GM18505 (cell line): ENCODE results near the gene KCNQ2.
"Not testable (repeated sequence)": the region's sequence is repeated elsewhere in the genome, so short reads cannot be mapped to it uniquely, and the experiment has no call there.

Source experiments
- ATAC-seq: cut with Tn5 transposase; IDR thresholded peaks from one replicate; pipeline ENCODE4 v1.9.1; 2021; ENCODE audit not compliant: unreplicated experiment
- POLR2A ChIP-seq: IDR thresholded peaks from 4 replicates; pipeline ENCODE4 v1.6.1; 2011; ENCODE audit warnings: borderline replicate concordance; ENCODE audit not compliant: insufficient read depth, insufficient read length; ENCODE audit errors: extremely low read depth

Gene KCNQ2

DNA sequence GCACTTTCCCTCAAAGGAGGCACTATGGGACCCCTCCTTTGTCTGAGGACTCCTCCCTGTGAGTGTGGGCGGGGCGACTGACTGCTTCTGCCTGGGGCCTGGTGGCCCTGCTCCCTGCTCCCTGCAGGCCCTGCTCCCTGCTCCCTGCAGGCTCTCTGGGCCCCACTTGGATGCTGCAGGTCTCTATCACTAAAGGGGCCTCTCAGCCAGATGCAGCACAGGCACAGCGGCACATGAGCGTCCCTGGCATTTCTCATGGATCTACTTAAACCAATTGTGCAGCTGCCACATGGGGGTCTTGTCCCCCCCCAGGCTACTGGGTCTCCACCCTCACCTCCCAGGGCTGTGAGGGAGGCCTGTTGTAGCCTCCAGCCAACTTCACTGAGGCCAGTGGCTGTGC, 18.6 kb upstream of the KCNQ2 start:
- no peak for TF ChIP-seq POLR2A
- ATAC-seq, result no peak

DNA sequence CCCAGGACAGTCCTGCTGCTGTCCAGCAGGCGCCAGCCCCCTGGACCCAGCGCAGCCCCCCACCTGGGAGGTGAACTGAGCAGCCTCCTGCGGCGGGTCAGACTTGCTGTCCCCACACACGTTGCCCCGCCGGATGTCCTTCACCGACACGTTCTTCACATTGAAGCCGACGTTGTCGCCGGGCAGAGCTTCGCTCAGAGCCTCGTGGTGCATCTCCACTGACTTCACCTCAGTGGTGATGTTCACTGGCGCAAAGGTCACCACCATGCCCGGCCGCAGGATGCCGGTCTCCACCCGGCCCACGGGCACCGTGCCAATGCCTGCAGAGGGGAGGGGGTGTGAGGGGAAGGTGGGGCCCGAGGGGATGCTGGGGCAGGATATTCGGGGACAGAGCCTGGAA, 18.0 kb upstream of the KCNQ2 start:
- no peak for TF ChIP-seq POLR2A

GRCh38 chr20:63488315-63489251, 16.1 kb upstream of the KCNQ2 start:
- TF ChIP-seq POLR2A, result no peak
- ATAC-seq, result no peak

More for the DNA sequence above, 18.0 kb upstream of the KCNQ2 start:
- no peak for ATAC-seq

- ATAC-seq, result no peak
- no peak for TF ChIP-seq POLR2A
Measured at GRCh38 chr20:63487781-63488241, 15.4 kb upstream of the KCNQ2 start.

DNA sequence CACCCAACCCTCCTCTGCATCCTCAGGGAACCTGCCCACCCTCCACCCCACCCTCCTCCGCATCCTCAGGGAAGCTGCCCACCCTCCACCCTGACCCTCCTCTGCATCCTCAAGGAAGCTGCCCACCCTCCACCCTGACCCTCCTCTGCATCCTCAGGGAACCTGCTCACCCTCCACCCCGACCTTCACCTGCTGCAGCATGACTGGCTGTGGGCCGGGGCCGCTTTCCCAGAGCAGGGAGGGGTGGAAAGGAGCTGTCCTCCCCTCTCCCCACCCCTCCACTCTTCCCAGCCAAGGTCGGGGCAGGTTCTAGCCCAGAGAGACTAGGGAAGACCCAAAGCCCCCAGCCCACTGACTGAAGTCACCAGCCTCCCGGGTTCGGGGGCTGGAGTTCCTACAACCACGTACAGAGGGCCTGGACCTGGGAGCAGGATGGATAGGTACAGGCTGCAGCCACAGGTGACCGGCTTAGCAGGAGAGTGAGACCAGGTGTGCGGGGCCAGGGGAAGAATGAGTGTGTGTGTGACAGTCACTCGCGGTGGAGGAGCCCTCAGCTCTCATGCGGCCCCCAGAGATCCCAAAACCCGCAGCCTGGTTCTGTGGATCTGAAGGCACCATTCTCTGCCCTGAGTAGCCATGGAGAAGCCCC, 14.8 kb upstream of the KCNQ2 start:
- no peak for TF ChIP-seq POLR2A
- ATAC-seq, result no peak

DNA sequence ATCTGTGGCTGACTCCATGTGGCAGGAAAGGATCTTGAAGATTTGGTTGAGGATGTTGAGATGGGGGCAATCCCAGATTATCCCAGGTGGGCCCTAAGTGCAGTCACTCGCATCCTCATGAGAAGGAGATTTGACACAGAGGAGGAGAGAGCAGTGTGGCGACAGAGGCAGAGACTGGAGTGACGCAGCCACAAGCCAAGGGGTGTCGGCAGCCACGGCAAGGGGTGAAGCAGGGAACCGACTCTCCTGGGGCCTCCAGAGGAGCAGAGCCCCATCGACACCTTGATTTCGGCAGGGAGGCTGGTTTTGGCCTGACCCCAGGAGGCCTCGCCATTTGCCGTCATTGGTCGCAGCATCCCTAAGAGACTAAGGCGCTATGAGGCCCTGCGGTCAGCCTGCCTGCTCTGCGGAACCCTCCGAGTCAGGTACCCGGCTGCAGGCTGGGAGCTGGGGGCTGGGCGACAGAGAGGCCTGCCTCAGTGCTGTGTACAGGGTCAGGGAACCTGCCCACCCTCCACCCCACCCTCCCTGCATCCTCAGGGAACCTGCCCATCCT, 13.9 kb upstream of the KCNQ2 start:
- TF ChIP-seq POLR2A, result no peak
- ATAC-seq, result no peak

DNA sequence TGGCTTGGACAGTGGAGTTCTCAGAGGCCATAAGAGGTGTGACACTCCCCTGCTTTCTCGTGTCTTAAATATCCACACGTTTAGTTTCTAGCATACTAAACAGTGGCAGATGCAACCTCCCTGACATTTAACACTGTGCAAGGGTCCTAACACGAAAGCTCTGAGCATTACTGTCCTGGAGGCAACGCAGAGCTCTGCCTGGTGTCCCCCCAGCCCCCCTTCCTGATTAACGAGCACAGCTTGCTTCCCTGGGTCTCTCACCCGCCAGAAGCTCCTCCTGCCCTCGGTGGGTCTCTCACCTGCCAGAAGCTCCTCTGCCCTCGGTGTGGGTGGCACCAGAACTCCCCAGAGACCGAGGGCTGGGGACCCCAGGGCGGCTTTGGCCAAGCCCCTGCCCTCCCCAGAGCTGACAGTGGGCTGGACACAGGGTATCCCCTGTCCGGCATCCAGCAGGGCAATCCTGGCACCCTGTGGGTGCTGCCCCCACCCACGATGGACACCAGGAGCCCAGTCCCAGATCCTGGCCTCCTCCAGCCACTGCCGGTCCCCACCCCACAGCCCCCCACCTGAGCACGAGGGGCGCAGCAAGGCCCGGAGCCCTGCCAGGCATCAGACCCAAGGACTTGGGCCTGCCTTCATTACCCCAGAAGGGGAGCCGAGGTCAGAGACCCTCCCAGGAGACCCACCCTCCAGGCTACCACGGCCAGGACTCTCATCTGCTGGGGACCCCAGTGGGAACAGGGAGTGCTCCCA, 12.4 kb upstream of the KCNQ2 start:
- TF ChIP-seq POLR2A, result no peak
- no peak for ATAC-seq

- no peak for TF ChIP-seq POLR2A
- no peak for ATAC-seq
Measured at GRCh38 chr20:63484236-63484635, 11.8 kb upstream of the KCNQ2 start.

DNA sequence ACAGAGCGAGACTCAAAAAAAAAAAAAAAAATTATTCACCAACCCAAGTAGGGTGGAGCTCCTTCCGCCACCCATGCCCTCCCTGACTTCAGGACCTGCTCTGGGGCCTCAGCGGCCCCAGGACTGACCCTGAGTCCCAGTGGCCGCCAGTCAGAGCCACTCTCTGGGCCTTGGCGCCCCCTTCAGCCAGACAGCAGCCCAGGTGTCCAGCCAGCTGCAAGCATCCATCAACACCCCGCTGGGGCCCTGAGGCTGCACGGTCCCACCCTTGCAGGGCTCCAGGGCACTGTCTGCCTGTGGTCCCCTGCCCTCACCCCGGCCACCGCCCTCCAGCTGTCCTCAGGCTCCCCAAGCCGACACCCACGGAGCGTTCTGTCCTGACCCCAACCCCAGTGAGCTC, 11.4 kb upstream of the KCNQ2 start:
- ATAC-seq, result no peak
- TF ChIP-seq POLR2A, result no peak

- no peak for ATAC-seq
- TF ChIP-seq POLR2A, result no peak
Measured at GRCh38 chr20:63482021-63482587, 9.6 kb upstream of the KCNQ2 start.

- TF ChIP-seq POLR2A, result no peak
- no peak for ATAC-seq
Measured at GRCh38 chr20:63481503-63481902, 9.0 kb upstream of the KCNQ2 start.

DNA sequence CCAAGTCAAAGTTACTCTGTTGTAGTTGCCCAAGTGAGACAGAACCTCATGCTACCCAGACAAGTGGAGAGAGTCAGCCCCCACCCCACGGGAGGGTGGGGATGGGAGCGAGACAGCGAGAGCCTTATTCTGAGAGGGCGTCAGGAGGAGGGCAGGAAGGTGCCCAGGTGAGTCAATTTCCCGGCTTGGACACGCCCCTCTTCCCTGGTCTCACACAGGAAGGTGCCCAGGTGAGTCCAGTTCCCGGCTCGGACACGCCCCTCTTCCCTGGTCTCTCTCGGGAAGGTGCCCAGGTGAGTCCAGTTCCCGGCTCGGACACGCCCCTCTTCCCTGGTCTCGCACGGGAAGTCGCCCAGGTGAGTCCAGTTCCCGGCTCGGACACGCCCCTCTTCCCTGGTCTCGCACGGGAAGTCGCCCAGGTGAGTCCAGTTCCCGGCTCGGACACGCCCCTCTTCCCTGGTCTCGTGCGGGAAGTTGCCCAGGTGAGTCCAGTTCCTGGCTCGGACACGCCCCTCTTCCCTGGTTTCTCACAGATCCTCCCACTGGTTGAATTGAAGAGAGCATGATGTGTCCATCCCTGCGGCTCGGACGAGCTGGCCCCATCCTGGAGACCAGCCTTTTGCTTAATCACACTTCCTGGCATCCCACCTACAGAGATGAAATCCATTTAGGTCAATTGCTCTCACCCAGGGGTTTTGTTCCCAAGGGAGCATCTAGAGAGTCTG, 7.4 kb upstream of the KCNQ2 start:
- not testable (repeated sequence) for ATAC-seq

GRCh38 chr20:63478346-63479302, 6.2 kb upstream of the KCNQ2 start:
- no peak for TF ChIP-seq POLR2A
- ATAC-seq, result no peak
